Smooth muscle cell (in vitro differentiated cells): ENCODE measurements around the gene RGS4. TPM values are rescaled to one million over a fixed set of nuclear protein-coding genes. Genes with fewer than 3 reads are reported as not detected.

Experiments
- DNase-seq: peaks from one replicate; lab custom pipeline; 2025; ENCODE audit not compliant: unreplicated experiment; lab: John Stamatoyannopoulos, UW
- H2AFZ ChIP-seq: fragments of 200-600 bp; sonication (generic); 2 replicates; pipeline ENCODE4 v1.6.0; 2016; ENCODE audit warnings: antibody characterized with exemption, low read depth, mild to moderate bottlenecking
- H3F3A ChIP-seq: fragments of 200-600 bp; sonication (generic); 2 replicates; pipeline ENCODE4 v1.6.0; 2017; ENCODE audit warnings: antibody characterized with exemption, low read depth
- H3K27ac ChIP-seq: fragments of 200-600 bp; sonication (generic); 2 replicates; pipeline ENCODE4 v1.5.1; 2016; ENCODE audit warnings: low read depth, mild to moderate bottlenecking
- H3K27me3 ChIP-seq: fragments of 200-600 bp; sonication (generic); 2 replicates; pipeline ENCODE4 v1.6.1; 2016; ENCODE audit warnings: low read depth, mild to moderate bottlenecking
- H3K36me3 ChIP-seq: fragments of 200-600 bp; sonication (generic); 2 replicates; pipeline ENCODE4 v1.5.1; 2016; ENCODE audit warnings: low read depth
- H3K4me1 ChIP-seq: fragments of 200-600 bp; sonication (generic); 2 replicates; pipeline ENCODE4 v1.5.1; 2016; ENCODE audit warnings: low read depth
- H3K4me2 ChIP-seq: fragments of 200-600 bp; sonication (generic); 2 replicates; pipeline ENCODE4 v1.6.0; 2016; ENCODE audit warnings: mild to moderate bottlenecking
- H3K4me3 ChIP-seq: fragments of 200-600 bp; sonication (generic); 2 replicates; pipeline ENCODE4 v1.5.1; 2016; ENCODE audit warnings: mild to moderate bottlenecking
- H3K79me2 ChIP-seq: fragments of 200-600 bp; sonication (generic); 2 replicates; pipeline ENCODE4 v1.6.0; 2016; ENCODE audit warnings: low read depth, mild to moderate bottlenecking
- H3K9ac ChIP-seq: fragments of 200-600 bp; sonication (generic); 2 replicates; pipeline ENCODE4 v1.6.0; 2016; ENCODE audit warnings: low read depth
- H3K9me3 ChIP-seq: fragments of 200-600 bp; sonication (generic); replicated peaks from 2 replicates; pipeline ENCODE4 v1.5.1; 2016; ENCODE audit warnings: low read depth
- H4K20me1 ChIP-seq: fragments of 200-600 bp; sonication (generic); 2 replicates; pipeline ENCODE4 v1.6.0; 2016; ENCODE audit warnings: low read depth
- CTCF ChIP-seq: fragments of 200-600 bp; sonication (generic); IDR thresholded peaks from 2 replicates; pipeline ENCODE4 v1.5.1; 2017; ENCODE audit warnings: borderline replicate concordance, mild to moderate bottlenecking, antibody characterized with exemption; ENCODE audit not compliant: insufficient read depth, poor library complexity, severe bottlenecking
- WGBS: methylation state at CpG from one replicate; pipeline ENCODE4 v1.1.7; 2016; ENCODE audit warnings: low lambda C conversion rate; 5-methylcytosine and 5-hydroxymethylcytosine counted together
- polyA plus RNA-seq: library from polyadenylated mRNA; unstranded; fragments of >200 nt; fragmentation: Nextera tagmentation; extraction: Ambion mirVana; gene quantifications from 2 replicates; pipeline ENCODE4 v1.2.1, GENCODE V29; 2016
- total RNA-seq: library from RNA; depleted of rRNA; stranded (reverse); fragments of >200 nt; gene quantifications from 2 replicates; pipeline ENCODE4 v1.2.3, GENCODE V29; 2014

RGS4 gene
- total and polyA plus RNA-seq, 2 experiments from 2014 or later, result 6.2 to 50.6 TPM

GRCh38 chr1:163060343-163061007, 8.7 kb upstream of the RGS4 start:
- no peak overlapping the region for H3K9ac ChIP-seq
- H4K20me1 ChIP-seq, result no peaks in the 10 kb centered on the region
- no peaks in the 10 kb centered on the region for H3K36me3 ChIP-seq
- H3K4me2 ChIP-seq, result no peak overlapping the region
- peaks cover 11% of the 10 kb centered on the region for H3K4me1 ChIP-seq
- H3K4me3 ChIP-seq, result no peak overlapping the region
- H3K9me3 ChIP-seq, result no peaks in the 10 kb centered on the region
- no peaks in the 10 kb centered on the region for H3K27me3 ChIP-seq
- H3F3A ChIP-seq, result peaks cover 5% of the 10 kb centered on the region
- no peak overlapping the region for H3K27ac ChIP-seq
- WGBS, result 84% methylated on average over 1 of the region's 1 CpG
- no peak for TF ChIP-seq CTCF
- no peak overlapping the region for H2AFZ ChIP-seq
- H3K79me2 ChIP-seq, result no peaks in the 10 kb centered on the region
- DNase-seq, result no peak

- Histone ChIP-seq H3K4me1 (no peaks in the 10 kb centered on the region), H3K9ac (no peak overlapping the region), H3K4me2 (no peak overlapping the region), H3K27me3 (no peaks in the 10 kb centered on the region), H3F3A (no peaks in the 10 kb centered on the region), H3K79me2 (no peaks in the 10 kb centered on the region), H2AFZ (no peak overlapping the region), H3K4me3 (no peak overlapping the region), H3K27ac (no peak overlapping the region), H3K9me3 (no peaks in the 10 kb centered on the region), H4K20me1 (no peaks in the 10 kb centered on the region), H3K36me3 (no peaks in the 10 kb centered on the region)
- TF ChIP-seq CTCF, result no peak
- no peak for DNase-seq
Observed at GRCh38 chr1:163063143-163063542, 6.0 kb upstream of the RGS4 start.

GRCh38 chr1:163063610-163064009, 5.6 kb upstream of the RGS4 start:
- Histone ChIP-seq H3K4me2 (no peak overlapping the region), H3K9me3 (no peaks in the 10 kb centered on the region), H3K79me2 (no peaks in the 10 kb centered on the region), H2AFZ (no peak overlapping the region), H3K4me3 (no peak overlapping the region), H3F3A (no peaks in the 10 kb centered on the region), H3K9ac (no peak overlapping the region), H3K4me1 (no peaks in the 10 kb centered on the region), H3K27ac (no peak overlapping the region), H3K27me3 (no peaks in the 10 kb centered on the region), H3K36me3 (no peaks in the 10 kb centered on the region), H4K20me1 (no peaks in the 10 kb centered on the region)
- TF ChIP-seq CTCF, result no peak
- WGBS, result 79% methylated on average over 3 of the region's 3 CpGs
- no peak for DNase-seq

- peaks cover 4% of the 10 kb centered on the region for H3K4me1 ChIP-seq
- no peak for DNase-seq
- no peak overlapping the region for H2AFZ ChIP-seq
- no peaks in the 10 kb centered on the region for H3F3A ChIP-seq
- no peaks in the 10 kb centered on the region for H3K27me3 ChIP-seq
- no peaks in the 10 kb centered on the region for H3K36me3 ChIP-seq
- no peak for TF ChIP-seq CTCF
- no peak overlapping the region for H3K9ac ChIP-seq
- H4K20me1 ChIP-seq, result no peaks in the 10 kb centered on the region
- H3K9me3 ChIP-seq, result no peaks in the 10 kb centered on the region
- H3K27ac ChIP-seq, result no peak overlapping the region
- H3K4me3 ChIP-seq, result no peak overlapping the region
- 69% methylated on average over 1 of the region's 1 CpG for WGBS
- H3K79me2 ChIP-seq, result peaks cover 7% of the 10 kb centered on the region
- H3K4me2 ChIP-seq, result no peak overlapping the region
Observed at GRCh38 chr1:163066168-163066567, 3.0 kb upstream of the RGS4 start.
